Hematopoietic multipotent progenitor cell treated with erythropoietin and hydrocortisone succinate and interleukin-3 and kit ligand, for 15 days (in vitro differentiated cells): ENCODE measurements around the gene PCBP1.
A peak's percentile ranks its signal among the peaks of the same experiment; 100 is the strongest.
"Not testable (repeated sequence)": the region's sequence is repeated elsewhere in the genome, so short reads cannot be mapped to it uniquely, and the experiment has no call there.

Source experiments
- DNase-seq: peaks from one replicate; pipeline ENCODE4 v3.0.0-alpha.2; 2015; ENCODE audit warnings: low spot score

Gene PCBP1

GRCh38 chr2:70086838-70087701 lies at the start of gene PCBP1:
Gene PCBP1 (plus strand): TSS chr2:70087477. CDS start chr2:70087744, 267 bp downstream.
- DNase-seq, result peak; percentile 95

GRCh38 chr2:70039366-70039765 lies 47.9 kb upstream of the PCBP1 start:
- no peak for DNase-seq

- no peak for DNase-seq
These were observed 45.6 kb upstream of the PCBP1 start for GRCh38 chr2:70041663-70042062.

- no peak for DNase-seq
These were observed 45.0 kb upstream of the PCBP1 start for GRCh38 chr2:70042246-70042645.

GRCh38 chr2:70043252-70043875 lies 43.9 kb upstream of the PCBP1 start:
- DNase-seq, result no peak

- no peak for DNase-seq
These were observed 42.8 kb upstream of the PCBP1 start for GRCh38 chr2:70044290-70045040.

- DNase-seq, result no peak
These were observed 41.9 kb upstream of the PCBP1 start for GRCh38 chr2:70045405-70045804.

GRCh38 chr2:70045932-70046331 lies 41.3 kb upstream of the PCBP1 start:
- no peak for DNase-seq

- no peak for DNase-seq
These were observed 40.7 kb upstream of the PCBP1 start for GRCh38 chr2:70046534-70046933.

- DNase-seq, result no peak
These were observed 39.8 kb upstream of the PCBP1 start for GRCh38 chr2:70047451-70047850.

- DNase-seq, result no peak
These were observed 38.0 kb upstream of the PCBP1 start for GRCh38 chr2:70049255-70049654.

GRCh38 chr2:70050631-70051425 lies 36.4 kb upstream of the PCBP1 start:
- DNase-seq, result no peak

- not testable (repeated sequence) for DNase-seq
These were observed 32.0 kb upstream of the PCBP1 start for GRCh38 chr2:70055259-70055658.

GRCh38 chr2:70061317-70061716 lies 26.0 kb upstream of the PCBP1 start:
- DNase-seq, result no peak

GRCh38 chr2:70062270-70062669 lies 25.0 kb upstream of the PCBP1 start:
- no peak for DNase-seq

- no peak for DNase-seq
These were observed 19.2 kb upstream of the PCBP1 start for GRCh38 chr2:70068119-70068518.

- DNase-seq, result no peak
These were observed 18.2 kb upstream of the PCBP1 start for GRCh38 chr2:70069049-70069448.

GRCh38 chr2:70070542-70071268 lies 16.6 kb upstream of the PCBP1 start:
- DNase-seq, result peak; percentile 84

GRCh38 chr2:70073493-70073892 lies 13.8 kb upstream of the PCBP1 start:
- DNase-seq, result no peak

- no peak for DNase-seq
These were observed 8.9 kb upstream of the PCBP1 start for GRCh38 chr2:70078384-70078783.

- DNase-seq, result no peak
These were observed 6.6 kb upstream of the PCBP1 start for GRCh38 chr2:70080610-70081200.
